SK-N-SH (cell line): Measurements from ENCODE around the gene LCA5.

Experiments
- CTCF ChIP-seq: fragments of 200-600 bp; sonication (generic); IDR thresholded peaks from 2 replicates; pipeline ENCODE4 v1.6.1; 2017; ENCODE audit warnings: antibody characterized with exemption, mild to moderate bottlenecking, moderate library complexity
- EP300 ChIP-seq, 2 experiments: IDR thresholded peaks; 2 replicates each; pipeline versions ENCODE4 v1.4.0 to v1.6.1; 2012; ENCODE audit warnings: borderline replicate concordance in 1 of 2, low read depth in 1 of 2, low read length in 1 of 2
- JUND ChIP-seq: IDR thresholded peaks from 2 replicates; pipeline ENCODE4 v1.4.0; 2012
- MXI1 ChIP-seq: IDR thresholded peaks from 2 replicates; pipeline ENCODE4 v1.6.1; 2012; ENCODE audit warnings: mild to moderate bottlenecking, low read depth, low read length, improper control_type of control experiment
- RAD21 ChIP-seq: IDR thresholded peaks from 2 replicates; pipeline ENCODE4 v1.6.1; 2012; ENCODE audit warnings: mild to moderate bottlenecking, low read length
- SMC3 ChIP-seq: IDR thresholded peaks from 2 replicates; pipeline ENCODE4 v1.6.1; 2012; ENCODE audit warnings: low read depth, low read length, improper control_type of control experiment
- TAF1 ChIP-seq: IDR thresholded peaks from 2 replicates; pipeline ENCODE4 v1.6.1; 2012; ENCODE audit warnings: low read depth, mild to moderate bottlenecking, low read length, moderate library complexity, borderline replicate concordance
- TF ChIP-seq, protein P1 (sequence below): fragments of 150-350 bp; IDR thresholded peaks from 2 replicates; pipeline ENCODE4 v1.6.1; 2017; ENCODE audit warnings: antibody characterized with exemption, low read length, low read depth, borderline replicate concordance
- TF ChIP-seq, protein P2 (sequence below): IDR thresholded peaks from 2 replicates; pipeline ENCODE4; 2012
- TF ChIP-seq, protein P3 (sequence below): IDR thresholded peaks from 2 replicates; pipeline ENCODE4 v1.4.0; 2012; ENCODE audit warnings: low read depth, borderline replicate concordance

GRCh38 chr6:79574630-79575225 is 37.5 kb upstream of the LCA5 start:
- TF ChIP-seq TAF1 (no peak), RAD21 (no peak), CTCF (no peak), JUND (peak; percentile 65; the same call in 1 of the 2 replicates), EP300 (IDR thresholded peaks at IDR 0.05; ENCODE audit: borderline replicate concordance in 1 of 2, low read depth in 1 of 2, low read length in 1 of 2) (no peak), MXI1 (no peak), SMC3 (no peak)
- TF ChIP-seq, protein P1, sequence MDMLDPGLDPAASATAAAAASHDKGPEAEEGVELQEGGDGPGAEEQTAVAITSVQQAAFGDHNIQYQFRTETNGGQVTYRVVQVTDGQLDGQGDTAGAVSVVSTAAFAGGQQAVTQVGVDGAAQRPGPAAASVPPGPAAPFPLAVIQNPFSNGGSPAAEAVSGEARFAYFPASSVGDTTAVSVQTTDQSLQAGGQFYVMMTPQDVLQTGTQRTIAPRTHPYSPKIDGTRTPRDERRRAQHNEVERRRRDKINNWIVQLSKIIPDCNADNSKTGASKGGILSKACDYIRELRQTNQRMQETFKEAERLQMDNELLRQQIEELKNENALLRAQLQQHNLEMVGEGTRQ: no peak
- TF ChIP-seq, protein P2, sequence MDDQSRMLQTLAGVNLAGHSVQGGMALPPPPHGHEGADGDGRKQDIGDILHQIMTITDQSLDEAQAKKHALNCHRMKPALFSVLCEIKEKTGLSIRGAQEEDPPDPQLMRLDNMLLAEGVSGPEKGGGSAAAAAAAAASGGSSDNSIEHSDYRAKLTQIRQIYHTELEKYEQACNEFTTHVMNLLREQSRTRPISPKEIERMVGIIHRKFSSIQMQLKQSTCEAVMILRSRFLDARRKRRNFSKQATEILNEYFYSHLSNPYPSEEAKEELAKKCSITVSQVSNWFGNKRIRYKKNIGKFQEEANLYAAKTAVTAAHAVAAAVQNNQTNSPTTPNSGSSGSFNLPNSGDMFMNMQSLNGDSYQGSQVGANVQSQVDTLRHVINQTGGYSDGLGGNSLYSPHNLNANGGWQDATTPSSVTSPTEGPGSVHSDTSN: peak; percentile 21; the same call in 1 of the 2 replicates
- TF ChIP-seq, protein P3, sequence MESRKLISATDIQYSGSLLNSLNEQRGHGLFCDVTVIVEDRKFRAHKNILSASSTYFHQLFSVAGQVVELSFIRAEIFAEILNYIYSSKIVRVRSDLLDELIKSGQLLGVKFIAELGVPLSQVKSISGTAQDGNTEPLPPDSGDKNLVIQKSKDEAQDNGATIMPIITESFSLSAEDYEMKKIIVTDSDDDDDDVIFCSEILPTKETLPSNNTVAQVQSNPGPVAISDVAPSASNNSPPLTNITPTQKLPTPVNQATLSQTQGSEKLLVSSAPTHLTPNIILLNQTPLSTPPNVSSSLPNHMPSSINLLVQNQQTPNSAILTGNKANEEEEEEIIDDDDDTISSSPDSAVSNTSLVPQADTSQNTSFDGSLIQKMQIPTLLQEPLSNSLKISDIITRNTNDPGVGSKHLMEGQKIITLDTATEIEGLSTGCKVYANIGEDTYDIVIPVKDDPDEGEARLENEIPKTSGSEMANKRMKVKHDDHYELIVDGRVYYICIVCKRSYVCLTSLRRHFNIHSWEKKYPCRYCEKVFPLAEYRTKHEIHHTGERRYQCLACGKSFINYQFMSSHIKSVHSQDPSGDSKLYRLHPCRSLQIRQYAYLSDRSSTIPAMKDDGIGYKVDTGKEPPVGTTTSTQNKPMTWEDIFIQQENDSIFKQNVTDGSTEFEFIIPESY: no peak
